Osteocyte (in vitro differentiated cells): ENCODE measurements around the gene MZT1. TPM values are rescaled to one million over a fixed set of nuclear protein-coding genes. Genes with fewer than 3 reads are reported as not detected.

ENCODE experiments used
- DNase-seq: peaks from one replicate; pipeline ENCODE4 v3.0.0; 2021; ENCODE audit warnings: mixed read lengths; ENCODE audit not compliant: unreplicated experiment; ENCODE audit errors: extremely low spot score
- H3K27ac Mint-ChIP-seq: one replicate; pipeline ENCODE4 v1.8.0; 2021; ENCODE audit warnings: mild to moderate bottlenecking, mixed read lengths; ENCODE audit not compliant: unreplicated experiment
- H3K27me3 Mint-ChIP-seq: one replicate; pipeline ENCODE4 v1.8.0; 2021; ENCODE audit warnings: mixed read lengths; ENCODE audit not compliant: unreplicated experiment
- H3K36me3 Mint-ChIP-seq: one replicate; pipeline ENCODE4 v1.8.0; 2021; ENCODE audit warnings: mixed read lengths; ENCODE audit not compliant: unreplicated experiment
- H3K4me1 Mint-ChIP-seq: one replicate; pipeline ENCODE4 v1.8.0; 2021; ENCODE audit warnings: mixed read lengths; ENCODE audit not compliant: unreplicated experiment
- H3K4me3 Mint-ChIP-seq: one replicate; pipeline ENCODE4 v1.8.0; 2021; ENCODE audit warnings: mild to moderate bottlenecking, moderate library complexity, mixed read lengths; ENCODE audit not compliant: unreplicated experiment
- H3K9me3 Mint-ChIP-seq: one replicate; pipeline ENCODE4 v1.8.0; 2021; ENCODE audit warnings: mixed read lengths; ENCODE audit not compliant: unreplicated experiment
- CTCF ChIP-seq: fragments of 200-600 bp; sonication (generic); IDR thresholded peaks from 2 replicates; pipeline ENCODE4 v1.5.0; 2021; ENCODE audit warnings: antibody characterized with exemption, mild to moderate bottlenecking, moderate library complexity
- total RNA-seq: library from RNA; stranded (reverse); gene quantifications from 2 replicates; pipeline ENCODE4 v1.2.1, GENCODE V29; 2021

Gene MZT1
- total RNA-seq, 1 donor from 2014 or later: 8.5 TPM

GRCh38 chr13:72698164-72698563 lies 29.3 kb downstream of the MZT1 start:
- H3K27me3 Mint-ChIP-seq: peaks cover 12% of the 10 kb centered on the region

GRCh38 chr13:72696579-72696978 lies 30.9 kb downstream of the MZT1 start:
- H3K27me3 Mint-ChIP-seq: peaks cover 12% of the 10 kb centered on the region
- H3K27ac Mint-ChIP-seq: no peak overlapping the region
- H3K36me3 Mint-ChIP-seq: no peaks in the 10 kb centered on the region
- no peak overlapping the region for H3K4me3 Mint-ChIP-seq
- DNase-seq: no peak
- no peaks in the 10 kb centered on the region for H3K4me1 Mint-ChIP-seq
- peak; percentile 59 for TF ChIP-seq CTCF
- H3K9me3 Mint-ChIP-seq: no peaks in the 10 kb centered on the region

More at GRCh38 chr13:72698164-72698563, 29.3 kb downstream of the MZT1 start:
- Mint-ChIP-seq H3K4me1 (no peaks in the 10 kb centered on the region), H3K4me3 (no peak overlapping the region), H3K36me3 (no peaks in the 10 kb centered on the region), H3K27ac (no peak overlapping the region), H3K9me3 (no peaks in the 10 kb centered on the region)
- no peak for TF ChIP-seq CTCF
- no peak for DNase-seq

- Mint-ChIP-seq H3K4me1 (no peaks in the 10 kb centered on the region), H3K9me3 (no peaks in the 10 kb centered on the region), H3K36me3 (no peaks in the 10 kb centered on the region), H3K27me3 (peaks cover 15% of the 10 kb centered on the region), H3K4me3 (no peak overlapping the region), H3K27ac (no peak overlapping the region)
- no peak for TF ChIP-seq CTCF
- no peak for DNase-seq
Observed at GRCh38 chr13:72694314-72694713, 33.1 kb downstream of the MZT1 start.

- Mint-ChIP-seq H3K4me3 (no peak overlapping the region), H3K36me3 (no peaks in the 10 kb centered on the region), H3K4me1 (no peaks in the 10 kb centered on the region), H3K27ac (no peak overlapping the region), H3K9me3 (no peaks in the 10 kb centered on the region), H3K27me3 (peaks cover 15% of the 10 kb centered on the region)
- no peak for DNase-seq
- no peak for TF ChIP-seq CTCF
Observed at GRCh38 chr13:72693832-72694231, 33.6 kb downstream of the MZT1 start.

GRCh38 chr13:72692884-72693514 lies 34.4 kb downstream of the MZT1 start:
- H3K4me3 Mint-ChIP-seq: no peak overlapping the region
- no peaks in the 10 kb centered on the region for H3K36me3 Mint-ChIP-seq
- H3K27me3 Mint-ChIP-seq: peaks cover 17% of the 10 kb centered on the region
- H3K9me3 Mint-ChIP-seq: no peaks in the 10 kb centered on the region
- H3K27ac Mint-ChIP-seq: no peak overlapping the region
- H3K4me1 Mint-ChIP-seq: no peaks in the 10 kb centered on the region
- no peak for DNase-seq
- no peak for TF ChIP-seq CTCF
